Measurements from ENCODE around the gene NFIX.

GRCh38 chr19:13024951-13025697 is 29.8 kb downstream of the NFIX start:
- TF ChIP-seq POLR2A (IDR thresholded peaks at IDR 0.05), result no peak
- TF ChIP-seq CTCF (IDR thresholded peaks at IDR 0.05), result no peak

All from body of pancreas (tissue), 4 donors.